ENCODE measurements around the gene SNTB2. TPM values are rescaled to one million over a fixed set of nuclear protein-coding genes. Genes with fewer than 3 reads are reported as not detected.

SNTB2 gene
- total RNA-seq, 2 donors from 2014 or later, result 22.7 to 27.8 TPM

DNA sequence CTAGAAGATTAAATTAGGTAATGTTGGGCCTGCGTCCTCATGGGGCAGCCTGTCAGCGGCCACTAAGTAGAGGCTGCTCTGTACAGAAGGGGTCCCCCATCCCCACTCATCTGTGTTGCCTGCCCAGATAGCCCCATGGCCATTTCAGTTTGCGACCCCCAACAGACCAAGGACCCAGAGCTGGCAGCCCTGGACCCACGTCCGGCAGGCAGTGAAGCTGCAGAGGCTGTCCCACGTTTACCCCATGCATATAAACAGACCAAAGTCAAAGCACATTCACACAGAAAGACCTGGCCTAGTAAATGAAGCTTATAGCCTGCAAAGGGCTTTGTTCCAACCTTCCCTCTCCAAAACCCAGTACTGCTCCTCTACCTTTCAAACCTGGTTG is 138.8 kb downstream of the SNTB2 start:
- ATAC-seq, result no peak
- intact Hi-C loops (cut with DNase I), result no loop called here

DNA sequence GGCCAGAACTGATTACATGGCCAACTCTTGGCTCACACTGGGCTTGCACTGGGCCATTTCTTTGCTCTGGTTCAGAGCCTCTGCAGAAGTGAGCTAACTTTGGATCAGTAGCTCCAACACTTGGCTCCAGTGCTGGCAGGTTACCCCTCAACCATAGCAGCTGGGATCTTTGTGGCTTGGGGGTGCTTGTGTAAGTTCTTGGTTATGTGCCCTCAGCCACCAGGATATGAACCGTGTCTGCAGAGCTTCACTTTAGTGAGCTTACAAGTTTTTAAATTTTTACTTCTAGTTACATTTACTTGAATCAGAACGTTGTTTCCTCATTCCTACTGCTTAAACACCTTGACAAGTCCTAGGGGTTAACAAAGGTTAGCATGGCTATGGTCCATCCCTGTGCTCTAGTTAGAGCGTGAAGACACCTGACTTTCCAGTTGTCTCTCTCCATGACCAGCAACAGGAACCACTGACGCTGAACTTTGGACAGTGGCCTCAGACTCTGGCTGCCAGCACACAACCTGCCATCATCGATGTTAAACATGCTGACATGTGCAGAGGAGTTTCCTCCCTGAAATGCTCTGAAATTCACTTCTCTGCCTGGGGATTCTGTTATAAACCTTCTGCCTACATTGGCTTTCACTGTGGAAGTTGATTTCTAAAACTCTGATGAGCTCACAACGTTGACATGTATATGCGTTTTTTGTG is 139.4 kb downstream of the SNTB2 start:
- ATAC-seq (no peak), DNase-seq (no peak)
- intact Hi-C loops (cut with DNase I), result no loop called here

More for the DNA sequence above, 138.8 kb downstream of the SNTB2 start:
- DNase-seq, result no peak

- DNase-seq, result no peak
- intact Hi-C loops (cut with DNase I), result no loop called here
- no peak for ATAC-seq
Observed at GRCh38 chr16:69327585-69328310, 140.8 kb downstream of the SNTB2 start.

DNA sequence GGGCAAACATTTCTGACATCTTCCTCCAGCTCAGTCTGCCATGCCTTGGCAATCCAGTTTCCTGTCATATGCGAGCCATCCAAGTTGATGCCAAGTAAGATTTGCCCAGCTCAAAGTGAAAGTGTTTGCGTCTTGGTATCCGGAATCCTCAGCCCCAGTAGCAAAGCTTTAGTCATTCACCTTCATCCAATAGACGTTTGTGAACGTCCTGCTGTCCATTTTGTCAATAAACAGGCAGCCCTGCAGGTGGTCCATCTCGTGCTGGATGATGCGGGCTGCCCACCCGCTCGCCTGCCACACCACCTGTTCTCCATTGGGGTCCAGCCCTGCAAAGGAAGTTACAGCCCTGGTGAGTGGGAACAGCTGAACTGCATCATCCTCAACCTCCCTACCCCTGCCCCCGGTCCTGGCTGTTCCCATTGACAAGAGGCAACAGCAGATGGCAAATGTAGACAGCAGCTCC is 141.9 kb downstream of the SNTB2 start:
- DNase-seq (peak; percentile 10), ATAC-seq (no peak)
- intact Hi-C loops (cut with DNase I), result no loop called here

DNA sequence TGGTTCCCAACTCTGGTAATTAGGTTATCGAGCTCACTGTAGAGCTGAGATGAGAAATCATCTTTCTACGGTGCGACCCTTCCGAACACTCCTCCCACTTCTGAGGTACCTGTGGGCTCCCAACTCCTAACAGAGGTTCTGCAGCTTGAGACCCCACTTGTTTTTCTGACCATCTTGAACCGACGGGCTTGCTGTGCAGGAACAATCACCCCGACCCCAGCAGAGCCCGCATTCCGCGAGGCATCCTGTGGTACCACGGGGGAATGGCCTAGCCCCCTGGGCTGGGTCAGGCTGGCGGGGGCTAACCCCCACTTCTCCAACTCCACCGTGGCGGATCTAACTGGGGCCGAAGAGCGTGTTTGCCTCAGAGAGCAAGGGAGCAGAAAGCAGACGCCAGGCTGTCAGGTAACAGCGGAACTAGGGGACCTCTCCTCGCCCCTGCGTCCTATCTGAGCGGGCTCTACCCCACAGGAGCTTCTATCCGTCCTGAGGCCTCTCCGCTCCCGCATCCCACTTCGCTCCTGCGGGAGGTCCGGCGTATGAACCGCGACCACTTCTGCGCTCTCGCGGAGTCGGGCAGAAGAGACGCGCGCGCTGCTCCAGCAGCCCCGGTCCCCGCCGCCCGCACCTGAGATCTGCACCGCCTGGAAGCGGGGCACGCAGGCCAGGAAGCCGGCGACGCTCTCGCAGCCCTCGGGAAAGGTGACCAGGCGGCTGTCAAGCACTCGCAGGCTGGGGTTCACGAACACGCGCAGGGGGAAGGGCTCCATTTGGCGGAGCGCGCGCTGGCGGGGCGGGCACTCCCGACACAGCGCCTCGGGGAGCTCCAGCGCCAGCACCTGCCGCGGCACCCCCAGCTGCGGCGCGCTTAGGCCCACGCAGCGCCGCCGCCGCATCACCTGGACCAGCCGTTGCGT is 142.7 kb downstream of the SNTB2 start:
- intact Hi-C loops (cut with DNase I), result no loop called here
- DNase-seq (peak; percentile 41), ATAC-seq (peak; percentile 42 to 53)

DNA sequence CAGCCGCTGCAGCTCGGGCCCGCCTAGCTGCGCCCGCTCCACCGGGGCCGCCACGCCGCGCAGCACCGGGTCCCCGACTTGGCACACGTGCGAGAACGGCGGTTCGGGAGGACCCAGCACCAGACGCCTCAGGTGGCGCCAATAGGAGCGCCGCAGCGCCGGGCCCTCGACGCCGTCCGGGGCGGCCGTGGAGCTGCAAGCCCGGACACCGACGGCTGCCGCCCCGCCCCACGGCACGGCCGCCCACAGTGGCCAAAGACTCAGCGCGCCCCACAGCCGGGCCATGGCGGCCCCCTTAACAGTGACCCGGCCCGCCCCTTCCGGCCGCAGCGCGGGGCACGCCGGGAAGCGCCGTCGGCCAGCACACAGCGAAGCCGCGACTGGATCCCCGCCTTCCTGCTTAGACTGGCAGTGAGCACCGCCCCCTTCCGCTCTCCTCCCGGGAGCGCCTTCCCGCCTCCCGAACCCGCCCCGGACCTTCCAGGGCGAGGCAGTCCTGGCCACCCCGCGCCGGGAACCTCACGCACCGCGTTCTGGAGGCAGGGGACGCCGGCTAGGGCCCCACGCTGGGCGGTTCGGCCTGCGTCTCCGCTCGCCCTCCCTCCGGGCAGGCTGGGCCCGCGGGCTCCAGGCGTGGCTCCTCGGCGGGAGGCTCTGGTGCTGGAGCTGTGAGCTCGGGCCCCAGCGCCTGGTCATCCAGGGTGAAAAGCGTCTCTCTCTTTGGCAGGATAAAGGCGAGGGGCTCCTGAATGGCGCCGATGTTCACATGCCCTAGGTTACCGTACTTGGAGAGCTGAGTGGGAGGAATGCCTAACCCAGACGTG is 143.5 kb downstream of the SNTB2 start, which contains the start of gene PDF:
Gene PDF (minus strand): TSS at position 303 of the 824 bp plus-strand sequence. CDS start 18 bp downstream, at position 285.
- ATAC-seq (peak; percentile 99), DNase-seq (peak; percentile 97)
- intact Hi-C loops (cut with DNase I), result no loop called here

GRCh38 chr16:69334696-69335095 is 147.7 kb downstream of the SNTB2 start:
- intact Hi-C loops (cut with DNase I), result no loop called here
- ATAC-seq (no peak), DNase-seq (peak; percentile 12)

DNA sequence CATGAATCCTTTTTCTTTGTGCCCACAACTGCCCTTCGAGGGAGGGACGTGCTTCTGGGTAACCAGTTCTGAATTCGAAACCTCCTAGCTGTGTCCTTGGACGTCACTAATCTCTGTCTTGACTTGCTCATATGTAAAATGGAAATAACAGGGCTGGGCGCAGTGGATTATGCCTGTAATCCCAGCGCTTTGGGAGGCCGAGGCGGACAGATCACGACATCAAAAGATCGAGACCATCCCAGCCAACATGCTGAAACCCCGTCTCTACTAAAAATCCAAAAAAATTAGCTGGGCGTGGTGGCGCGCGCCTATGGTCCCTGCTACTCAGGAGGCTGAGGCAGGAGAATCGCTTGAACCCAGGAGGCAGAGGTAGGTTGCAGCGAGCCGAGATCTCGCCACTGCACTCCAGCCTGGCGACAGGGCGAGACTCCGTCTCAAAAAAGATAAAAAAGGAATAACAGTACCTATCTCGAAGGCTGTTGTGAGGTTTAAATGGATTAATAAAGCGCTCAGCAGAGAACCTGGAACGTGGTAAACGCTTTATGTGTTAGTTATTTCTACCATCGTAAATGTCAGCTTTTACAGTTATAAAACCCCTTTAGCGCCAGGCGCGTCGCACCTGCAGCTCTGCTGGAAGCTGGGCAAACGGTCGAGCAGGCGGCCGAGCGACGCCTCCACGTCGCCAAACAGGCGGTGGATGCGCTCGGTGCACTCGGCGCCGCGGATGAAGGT is 151.8 kb downstream of the SNTB2 start:
- DNase-seq (peak; percentile 14), ATAC-seq (no peak)
- intact Hi-C loops (cut with DNase I), result no loop called here

GRCh38 chr16:69339289-69340094 is 152.5 kb downstream of the SNTB2 start, which contains the start of the genes COG8 and NIP7:
Gene COG8, minus strand, starts transcription at chr16:69339564. Its CDS starts 12 bp downstream, at chr16:69339552.
Gene NIP7, plus strand, starts transcription at chr16:69339772. Its CDS starts 58 bp downstream, at chr16:69339830.
- DNase-seq (peak; percentile 96), ATAC-seq (peak; percentile 99)
- intact Hi-C loops (cut with DNase I), result loop anchor here in 1 of 2 donors (5.0 kb wide), 1 partner anchor 43 kb away; no protein-coding TSS in a partner anchor

DNA sequence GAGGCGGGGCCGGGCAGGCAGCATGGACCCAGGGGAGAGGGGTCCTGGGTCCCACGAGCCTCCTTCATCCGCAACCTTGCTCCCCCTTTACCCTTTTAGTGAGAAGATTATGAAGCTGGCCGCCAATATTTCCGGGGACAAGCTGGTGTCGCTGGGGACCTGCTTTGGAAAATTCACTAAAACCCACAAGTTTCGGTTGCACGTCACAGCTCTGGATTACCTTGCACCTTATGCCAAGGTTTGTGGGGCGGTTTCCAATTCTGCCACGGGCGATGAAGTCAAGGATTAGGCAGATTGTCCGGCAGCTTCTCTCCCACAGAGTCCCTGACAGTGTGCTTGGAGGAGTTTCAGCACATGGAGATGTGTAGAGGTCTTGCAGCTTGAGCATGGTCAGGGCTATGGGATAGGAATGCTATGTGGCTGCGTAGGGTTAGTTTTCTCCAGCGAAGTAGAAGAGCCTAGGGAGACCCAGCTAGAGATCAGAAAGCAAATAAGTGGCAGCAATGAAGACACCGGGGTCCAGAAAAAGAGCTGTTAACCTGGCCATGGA is 153.2 kb downstream of the SNTB2 start:
- DNase-seq (no peak), ATAC-seq (no peak)
- intact Hi-C loops (cut with DNase I), result loop anchor here in 1 of 2 donors (5.0 kb wide), 1 partner anchor 42 kb away; no protein-coding TSS in a partner anchor

GRCh38 chr16:69344171-69344570 is 157.2 kb downstream of the SNTB2 start:
- intact Hi-C loops (cut with DNase I), result loop anchor here in 1 of 2 donors (5.0 kb wide), 1 partner anchor 38 kb away; no protein-coding TSS in a partner anchor
- no peak for ATAC-seq
- DNase-seq, result no peak

GRCh38 chr16:69345923-69346322 is 159.0 kb downstream of the SNTB2 start:
- intact Hi-C loops (cut with DNase I), result no loop called here
- ATAC-seq, result no peak
- DNase-seq, result no peak

- intact Hi-C loops (cut with DNase I), result no loop called here
- ATAC-seq (no peak), DNase-seq (no peak)
Observed at GRCh38 chr16:69346683-69347082, 159.7 kb downstream of the SNTB2 start.

DNA sequence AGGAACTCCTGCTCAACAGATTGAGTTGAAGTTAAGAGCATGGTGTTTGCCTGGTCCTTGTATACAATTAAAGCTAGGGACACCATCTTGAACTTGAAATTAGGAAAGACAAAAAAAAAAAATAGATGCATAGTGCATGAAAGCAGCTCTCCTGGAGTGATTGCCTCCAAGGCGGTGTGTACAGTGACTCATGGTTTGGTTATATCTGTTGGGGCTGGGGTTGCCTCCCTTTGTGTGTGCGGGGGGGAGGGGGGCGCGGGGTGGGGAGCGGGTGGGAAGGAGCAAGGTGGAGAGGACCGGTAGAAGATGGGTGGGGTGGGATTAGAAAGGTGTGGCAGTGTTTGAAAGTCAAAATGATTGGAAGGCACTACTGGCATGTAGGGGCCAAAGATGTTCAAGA is 161.3 kb downstream of the SNTB2 start:
- no peak for ATAC-seq
- intact Hi-C loops (cut with DNase I), result no loop called here
- DNase-seq, result no peak

DNA sequence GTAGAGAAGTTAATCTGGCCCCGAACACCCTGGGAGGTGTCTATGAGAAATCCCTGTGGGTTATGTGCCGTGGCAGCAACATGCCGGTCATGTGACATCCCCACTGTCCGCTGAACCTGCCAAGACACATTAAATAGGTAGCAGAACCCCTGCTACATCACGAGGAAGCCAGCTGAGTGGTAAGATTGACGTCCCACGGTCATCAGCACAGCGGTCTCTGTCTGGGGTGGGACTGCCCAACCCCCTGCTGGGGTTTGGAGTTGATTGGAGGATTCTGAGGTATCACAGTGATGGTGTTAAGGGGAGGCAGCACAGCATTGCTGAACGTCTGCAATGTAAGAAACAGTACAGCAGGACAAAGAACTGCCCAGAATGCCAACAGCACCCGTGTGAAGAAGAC is 162.6 kb downstream of the SNTB2 start:
- DNase-seq (no peak), ATAC-seq (no peak)
- intact Hi-C loops (cut with DNase I), result no loop called here

- intact Hi-C loops (cut with DNase I), result no loop called here
- no peak for ATAC-seq
- DNase-seq, result no peak
Observed at GRCh38 chr16:69350536-69351133, 163.7 kb downstream of the SNTB2 start.

Data from left cardiac atrium (tissue), 4 donors.